LNCaP clone FGC (cell line): ENCODE data around the gene GNB1L.

Experiments
- DNase-seq: peaks from one replicate; pipeline ENCODE4 v3.0.0-alpha.2; 2011; ENCODE audit warnings: low read depth
- H3K4me3 ChIP-seq: 2 replicates; pipeline ENCODE4 v1.5.1; 2011; ENCODE audit warnings: mild to moderate bottlenecking, low read depth, low read length, control low read depth
- CTCF ChIP-seq: IDR thresholded peaks from 2 replicates; pipeline ENCODE4 v1.5.1; 2012; ENCODE audit warnings: mild to moderate bottlenecking; ENCODE audit not compliant: control insufficient read depth, insufficient read depth; ENCODE audit errors: extremely low read depth

GNB1L gene

GRCh38 chr22:19799322-19800190 lies 55.1 kb downstream of the GNB1L start:
- no peak for TF ChIP-seq CTCF
- H3K4me3 ChIP-seq, result no peak overlapping the region
- no peak for DNase-seq

- no peak for TF ChIP-seq CTCF
- H3K4me3 ChIP-seq, result no peak overlapping the region
- no peak for DNase-seq
These were observed 55.8 kb downstream of the GNB1L start for GRCh38 chr22:19798891-19799293.

- no peak overlapping the region for H3K4me3 ChIP-seq
- no peak for TF ChIP-seq CTCF
- DNase-seq, result no peak
These were observed 56.5 kb downstream of the GNB1L start for GRCh38 chr22:19798003-19798665.

- no peak overlapping the region for H3K4me3 ChIP-seq
- DNase-seq, result no peak
- TF ChIP-seq CTCF, result no peak
These were observed 57.3 kb downstream of the GNB1L start for GRCh38 chr22:19797086-19798002.

GRCh38 chr22:19796160-19796559 lies 58.5 kb downstream of the GNB1L start:
- no peak for TF ChIP-seq CTCF
- no peak overlapping the region for H3K4me3 ChIP-seq
- DNase-seq, result no peak

GRCh38 chr22:19795617-19796008 lies 59.1 kb downstream of the GNB1L start:
- H3K4me3 ChIP-seq, result no peak overlapping the region
- no peak for TF ChIP-seq CTCF
- DNase-seq, result no peak
